DND-41 (cell line): ENCODE results near the gene SNRPA1.

Experiments used
- ATAC-seq: fragments of 200-7000 bp; cut with Tn5 transposase; 3 replicates; pipeline ENCODE4 v1.9.1; 2021; ENCODE audit warnings: low read depth; ENCODE audit not compliant: insufficient read depth
- DNase-seq: peaks from one replicate; pipeline ENCODE4 v3.0.0-alpha.2; 2020
- H2AFZ ChIP-seq: 2 replicates; pipeline ENCODE4 v1.6.0; 2012; ENCODE audit warnings: low read depth, low read length
- H3K27ac ChIP-seq: 2 replicates; pipeline ENCODE4 v1.5.1; 2012; ENCODE audit warnings: low read length, inconsistent platforms
- H3K27me3 ChIP-seq: fragments of 200-600 bp; sonication (generic); 2 replicates; pipeline ENCODE4 v1.6.0; 2012; ENCODE audit warnings: low read length, mild to moderate bottlenecking, inconsistent platforms; ENCODE audit not compliant: insufficient read depth, poor library complexity
- H3K36me3 ChIP-seq: 2 replicates; pipeline ENCODE4 v1.5.1; 2012; ENCODE audit warnings: low read length, inconsistent platforms; ENCODE audit not compliant: insufficient read depth
- H3K4me1 ChIP-seq: 2 replicates; pipeline ENCODE4 v1.5.1; 2012; ENCODE audit warnings: mild to moderate bottlenecking, low read length; ENCODE audit not compliant: insufficient read depth
- H3K4me2 ChIP-seq: 2 replicates; pipeline ENCODE4 v1.6.0; 2012; ENCODE audit warnings: mild to moderate bottlenecking, moderate library complexity, low read length, inconsistent platforms; ENCODE audit not compliant: insufficient read depth
- H3K4me3 ChIP-seq, 2 experiments: fragments of 200-600 bp in 1 of 2; shearing (Covaris generic) in 1 of 2; 2 replicates each; pipeline ENCODE4 v1.5.1; 2012 to 2016; ENCODE audit warnings: inconsistent platforms in 2 of 2, low read length in 2 of 2, mild to moderate bottlenecking in 2 of 2, low read depth in 1 of 2, moderate library complexity in 1 of 2
- H3K79me2 ChIP-seq: 2 replicates; pipeline ENCODE4 v1.6.0; 2012; ENCODE audit warnings: low read length, inconsistent platforms; ENCODE audit not compliant: insufficient read depth
- H3K9ac ChIP-seq: 2 replicates; pipeline ENCODE4 v1.6.0; 2012; ENCODE audit warnings: low read depth, mild to moderate bottlenecking, inconsistent platforms, low read length, moderate library complexity
- H3K9me3 ChIP-seq: 2 replicates; pipeline ENCODE4 v1.5.1; 2012; ENCODE audit warnings: low read length, moderate library complexity, mild to moderate bottlenecking, inconsistent platforms; ENCODE audit not compliant: insufficient read depth, severe bottlenecking
- H4K20me1 ChIP-seq: 2 replicates; pipeline ENCODE4 v1.6.0; 2012; ENCODE audit warnings: low read length; ENCODE audit not compliant: insufficient read depth
- EZH2 ChIP-seq: IDR thresholded peaks from 3 replicates; pipeline ENCODE4 v1.6.1; 2012; ENCODE audit warnings: borderline replicate concordance, low read depth, mild to moderate bottlenecking, moderate library complexity, low read length, inconsistent platforms; ENCODE audit not compliant: severe bottlenecking
- TF ChIP-seq, protein P1 (sequence below): IDR thresholded peaks from 2 replicates; pipeline ENCODE4 v1.5.1; 2012; ENCODE audit warnings: borderline replicate concordance, low read length, moderate library complexity, mild to moderate bottlenecking; ENCODE audit not compliant: poor library complexity, severe bottlenecking; ENCODE audit errors: extremely low read depth

SNRPA1 gene

DNA sequence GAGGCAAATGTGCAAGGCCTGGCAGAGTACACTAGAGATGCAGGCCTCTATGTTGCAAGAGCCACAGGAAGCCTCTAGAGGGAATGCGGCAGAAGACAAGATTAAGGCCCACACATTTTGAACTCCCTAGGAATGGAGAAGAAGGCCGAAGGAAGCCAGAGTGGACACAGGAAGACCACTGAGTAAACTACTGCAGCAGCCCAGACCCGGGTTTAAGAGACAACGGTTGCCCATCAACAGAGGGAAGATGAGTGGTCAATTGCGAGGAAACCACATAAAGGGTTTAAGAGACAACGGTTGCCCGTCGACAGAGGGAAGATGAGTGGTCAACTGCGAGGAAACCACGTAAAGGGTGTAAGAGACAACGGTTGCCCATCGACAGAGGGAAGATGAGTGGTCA lies 57.8 kb downstream of the SNRPA1 start:
- Histone ChIP-seq H3K9ac (no peak overlapping the region), H4K20me1 (peaks cover 20% of the 10 kb centered on the region), H3K4me3 (no peak overlapping the region), H3K9me3 (no peaks in the 10 kb centered on the region), H2AFZ (no peak overlapping the region), H3K79me2 (peaks cover 87% of the 10 kb centered on the region), H3K4me2 (no peak overlapping the region), H3K27ac (no peak overlapping the region), H3K4me1 (peaks cover 9% of the 10 kb centered on the region), H3K36me3 (peaks cover 34% of the 10 kb centered on the region), H3K27me3 (no peaks in the 10 kb centered on the region)
- ATAC-seq = no peak
- no peak for DNase-seq
- TF ChIP-seq, protein P1, sequence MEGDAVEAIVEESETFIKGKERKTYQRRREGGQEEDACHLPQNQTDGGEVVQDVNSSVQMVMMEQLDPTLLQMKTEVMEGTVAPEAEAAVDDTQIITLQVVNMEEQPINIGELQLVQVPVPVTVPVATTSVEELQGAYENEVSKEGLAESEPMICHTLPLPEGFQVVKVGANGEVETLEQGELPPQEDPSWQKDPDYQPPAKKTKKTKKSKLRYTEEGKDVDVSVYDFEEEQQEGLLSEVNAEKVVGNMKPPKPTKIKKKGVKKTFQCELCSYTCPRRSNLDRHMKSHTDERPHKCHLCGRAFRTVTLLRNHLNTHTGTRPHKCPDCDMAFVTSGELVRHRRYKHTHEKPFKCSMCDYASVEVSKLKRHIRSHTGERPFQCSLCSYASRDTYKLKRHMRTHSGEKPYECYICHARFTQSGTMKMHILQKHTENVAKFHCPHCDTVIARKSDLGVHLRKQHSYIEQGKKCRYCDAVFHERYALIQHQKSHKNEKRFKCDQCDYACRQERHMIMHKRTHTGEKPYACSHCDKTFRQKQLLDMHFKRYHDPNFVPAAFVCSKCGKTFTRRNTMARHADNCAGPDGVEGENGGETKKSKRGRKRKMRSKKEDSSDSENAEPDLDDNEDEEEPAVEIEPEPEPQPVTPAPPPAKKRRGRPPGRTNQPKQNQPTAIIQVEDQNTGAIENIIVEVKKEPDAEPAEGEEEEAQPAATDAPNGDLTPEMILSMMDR = no peak
- no peak for TF ChIP-seq EZH2

DNA sequence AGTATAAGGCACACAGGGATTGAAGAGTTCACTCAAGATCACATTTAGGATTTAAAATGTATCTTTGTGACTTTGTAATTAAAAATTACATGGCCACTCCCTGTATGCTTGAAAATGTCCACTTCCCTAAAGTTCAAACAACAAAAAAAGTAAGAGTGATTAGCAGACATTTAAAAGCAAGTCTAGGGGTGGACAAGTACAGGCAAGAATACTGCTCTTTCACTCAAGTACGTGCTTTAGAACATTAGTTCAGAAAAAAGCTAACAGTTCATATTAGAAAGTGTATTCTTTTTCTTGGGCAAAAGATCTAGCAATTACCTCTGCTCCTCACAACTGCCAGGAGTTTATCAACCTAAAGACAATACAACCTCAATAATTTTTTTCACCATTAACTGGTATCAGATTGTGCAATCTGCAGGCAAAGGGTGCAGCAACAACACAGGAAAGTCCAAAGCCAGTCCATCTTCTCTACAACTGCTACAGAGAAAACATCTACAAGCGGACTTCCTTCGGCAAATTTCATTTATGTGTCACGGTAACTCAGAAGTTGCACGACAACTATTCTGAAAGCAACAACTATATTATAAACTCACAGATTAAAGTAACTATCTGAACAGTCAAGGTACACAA lies 61.3 kb downstream of the SNRPA1 start:
- Histone ChIP-seq H3K27ac (no peak overlapping the region), H3K9ac (no peak overlapping the region), H3K36me3 (peaks cover 38% of the 10 kb centered on the region), H3K79me2 (peaks cover 85% of the 10 kb centered on the region), H2AFZ (no peak overlapping the region), H3K27me3 (no peaks in the 10 kb centered on the region), H3K4me3 (no peak overlapping the region), H3K4me2 (no peak overlapping the region), H4K20me1 (peaks cover 12% of the 10 kb centered on the region; the same call in 1 of the 2 replicates), H3K9me3 (peaks cover 3% of the 10 kb centered on the region), H3K4me1 (no peaks in the 10 kb centered on the region; the same call in 1 of the 2 replicates)
- ATAC-seq (no peak), DNase-seq (no peak)
- TF ChIP-seq EZH2 = no peak
- TF ChIP-seq, protein P1 = no peak

DNA sequence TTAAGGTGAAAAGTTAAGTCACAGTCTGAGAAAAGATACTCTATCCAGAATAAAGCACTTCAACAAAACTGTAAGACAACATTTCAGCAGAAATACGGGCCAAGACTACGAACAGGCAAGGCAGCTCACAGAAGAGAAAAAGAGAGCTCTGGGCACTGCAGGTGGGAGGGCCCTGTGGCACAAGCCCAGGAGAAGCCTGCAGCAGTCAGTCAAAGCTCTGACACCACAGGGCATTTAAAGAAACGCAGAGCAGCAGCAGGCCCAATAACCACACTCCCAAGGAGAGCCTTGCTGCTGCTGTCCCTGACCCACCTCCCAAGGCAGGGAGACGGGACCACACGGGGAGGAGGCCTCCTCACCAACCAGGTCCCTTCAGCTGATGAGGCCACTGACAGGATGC lies 62.4 kb downstream of the SNRPA1 start:
- peaks cover 3% of the 10 kb centered on the region for H3K9me3 ChIP-seq
- peaks cover 41% of the 10 kb centered on the region for H3K36me3 ChIP-seq
- no peaks in the 10 kb centered on the region for H3K27me3 ChIP-seq
- H3K4me2 ChIP-seq = no peak overlapping the region
- H4K20me1 ChIP-seq = peaks cover 12% of the 10 kb centered on the region; the same call in 1 of the 2 replicates
- H3K4me1 ChIP-seq = no peaks in the 10 kb centered on the region; the same call in 1 of the 2 replicates
- ATAC-seq (no peak), DNase-seq (no peak)
- no peak overlapping the region for H3K4me3 ChIP-seq
- H3K79me2 ChIP-seq = peaks cover 86% of the 10 kb centered on the region
- no peak overlapping the region for H3K27ac ChIP-seq
- no peak overlapping the region for H3K9ac ChIP-seq
- no peak for TF ChIP-seq EZH2
- TF ChIP-seq, protein P1 = no peak
- no peak overlapping the region for H2AFZ ChIP-seq
